ENCODE measurements around the gene OR4K14.

The OR4K14 gene

GRCh38 chr14:20044243-20044642 lies 25.1 kb upstream of the OR4K14 start:
- H3K9me3 ChIP-seq (ENCODE audit: insufficient read depth, low read length, severe bottlenecking), result no peaks in the 10 kb centered on the region

GRCh38 chr14:20035938-20036337 lies 16.8 kb upstream of the OR4K14 start, which contains the start of gene OR4K13:
OR4K13 (minus strand) TSS chr14:20036038; CDS start chr14:20034758, 1,280 bp downstream.
- DNase-seq (no peak), ATAC-seq (ENCODE audit: insufficient read depth, low read depth) (no peak)
- no peaks in the 10 kb centered on the region for H3K4me1 ChIP-seq (ENCODE audit: insufficient read depth, low read length)
- H3K27ac ChIP-seq (ENCODE audit: low read length), result no peak within 1 kb of the TSS
- TF ChIP-seq EZH2 (IDR thresholded peaks at IDR 0.05; ENCODE audit: borderline replicate concordance, low read depth, low read length, severe bottlenecking) (no peak), CTCF (IDR thresholded peaks at IDR 0.05; ENCODE audit: borderline replicate concordance, extremely low read depth, low read length, poor library complexity, severe bottlenecking) (no peak)
- no peak within 1 kb of the TSS for H3K9ac ChIP-seq (ENCODE audit: low read depth, low read length)
- H3K4me3 ChIP-seq (ENCODE audit: low read depth in 1 of 2, low read length in 2 of 2), result no peak within 1 kb of the TSS; a peak in 1 of 4 replicates
- H3K27me3 ChIP-seq (ENCODE audit: insufficient read depth, low read length, poor library complexity), result no peaks in the 10 kb centered on the region
- H4K20me1 ChIP-seq (ENCODE audit: insufficient read depth, low read length), result no peaks in the 10 kb centered on the region
- H3K9me3 ChIP-seq (ENCODE audit: insufficient read depth, low read length, severe bottlenecking), result no peaks in the 10 kb centered on the region
- no peak within 1 kb of the TSS for H2AFZ ChIP-seq (ENCODE audit: low read depth, low read length)
- no peaks in the 10 kb centered on the region for H3K79me2 ChIP-seq (ENCODE audit: insufficient read depth, low read length)
- H3K36me3 ChIP-seq (ENCODE audit: insufficient read depth, low read length), result no peaks in the 10 kb centered on the region
- H3K4me2 ChIP-seq (ENCODE audit: insufficient read depth, low read length), result no peak within 1 kb of the TSS

More at GRCh38 chr14:20044243-20044642, 25.1 kb upstream of the OR4K14 start:
- no peak overlapping the region for H3K27ac ChIP-seq (ENCODE audit: low read length)
- no peaks in the 10 kb centered on the region for H3K79me2 ChIP-seq (ENCODE audit: insufficient read depth, low read length)
- no peak for TF ChIP-seq CTCF (IDR thresholded peaks at IDR 0.05; ENCODE audit: borderline replicate concordance, extremely low read depth, low read length, poor library complexity, severe bottlenecking)
- TF ChIP-seq EZH2 (IDR thresholded peaks at IDR 0.05; ENCODE audit: borderline replicate concordance, low read depth, low read length, severe bottlenecking), result no peak
- no peak overlapping the region for H3K9ac ChIP-seq (ENCODE audit: low read depth, low read length)
- H3K36me3 ChIP-seq (ENCODE audit: insufficient read depth, low read length), result no peaks in the 10 kb centered on the region
- ATAC-seq (ENCODE audit: insufficient read depth, low read depth) (no peak), DNase-seq (no peak)
- H3K4me2 ChIP-seq (ENCODE audit: insufficient read depth, low read length), result no peak overlapping the region
- no peaks in the 10 kb centered on the region for H3K27me3 ChIP-seq (ENCODE audit: insufficient read depth, low read length, poor library complexity)
- H2AFZ ChIP-seq (ENCODE audit: low read depth, low read length), result no peak overlapping the region
- H4K20me1 ChIP-seq (ENCODE audit: insufficient read depth, low read length), result no peaks in the 10 kb centered on the region
- H3K4me3 ChIP-seq (ENCODE audit: low read depth in 1 of 2, low read length in 2 of 2), result no peak overlapping the region
- no peaks in the 10 kb centered on the region for H3K4me1 ChIP-seq (ENCODE audit: insufficient read depth, low read length)

DNA sequence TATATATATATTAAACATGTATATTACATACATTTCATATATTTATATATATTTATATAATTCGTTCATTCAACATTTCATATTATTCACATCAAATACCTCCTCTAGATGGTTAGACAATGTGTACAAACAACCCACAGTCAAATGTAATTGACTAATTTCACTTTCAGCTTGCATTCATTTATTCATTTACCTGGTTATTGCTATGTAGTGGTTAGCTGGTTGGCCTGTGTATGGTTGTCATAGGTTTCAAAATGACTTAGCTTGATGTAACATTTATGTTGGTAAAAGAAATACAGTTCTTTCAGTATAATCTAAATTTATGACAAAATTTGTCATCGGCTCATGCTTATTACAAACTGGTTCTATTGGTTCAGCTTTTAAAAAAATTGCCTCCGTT lies 16.3 kb upstream of the OR4K14 start:
- no peak overlapping the region for H3K4me3 ChIP-seq (ENCODE audit: low read depth in 1 of 2, low read length in 2 of 2)
- ATAC-seq (ENCODE audit: insufficient read depth, low read depth) (no peak), DNase-seq (no peak)
- no peak overlapping the region for H2AFZ ChIP-seq (ENCODE audit: low read depth, low read length)
- no peak overlapping the region for H3K9ac ChIP-seq (ENCODE audit: low read depth, low read length)
- no peaks in the 10 kb centered on the region for H3K79me2 ChIP-seq (ENCODE audit: insufficient read depth, low read length)
- H4K20me1 ChIP-seq (ENCODE audit: insufficient read depth, low read length), result no peaks in the 10 kb centered on the region
- no peaks in the 10 kb centered on the region for H3K4me1 ChIP-seq (ENCODE audit: insufficient read depth, low read length)
- H3K9me3 ChIP-seq (ENCODE audit: insufficient read depth, low read length, severe bottlenecking), result no peaks in the 10 kb centered on the region
- H3K27me3 ChIP-seq (ENCODE audit: insufficient read depth, low read length, poor library complexity), result no peaks in the 10 kb centered on the region
- H3K36me3 ChIP-seq (ENCODE audit: insufficient read depth, low read length), result no peaks in the 10 kb centered on the region
- TF ChIP-seq EZH2 (IDR thresholded peaks at IDR 0.05; ENCODE audit: borderline replicate concordance, low read depth, low read length, severe bottlenecking) (no peak), CTCF (IDR thresholded peaks at IDR 0.05; ENCODE audit: borderline replicate concordance, extremely low read depth, low read length, poor library complexity, severe bottlenecking) (no peak)
- no peak overlapping the region for H3K27ac ChIP-seq (ENCODE audit: low read length)
- no peak overlapping the region for H3K4me2 ChIP-seq (ENCODE audit: insufficient read depth, low read length)

GRCh38 chr14:20031058-20031457 lies 12.0 kb upstream of the OR4K14 start:
- TF ChIP-seq CTCF (IDR thresholded peaks at IDR 0.05; ENCODE audit: borderline replicate concordance, extremely low read depth, low read length, poor library complexity, severe bottlenecking), result no peak
- TF ChIP-seq EZH2 (IDR thresholded peaks at IDR 0.05; ENCODE audit: borderline replicate concordance, low read depth, low read length, severe bottlenecking), result no peak
- H3K36me3 ChIP-seq (ENCODE audit: insufficient read depth, low read length), result no peaks in the 10 kb centered on the region

More at GRCh38 chr14:20031058-20031457, 12.0 kb upstream of the OR4K14 start:
- Histone ChIP-seq H2AFZ (ENCODE audit: low read depth, low read length) (no peak overlapping the region), H3K9ac (ENCODE audit: low read depth, low read length) (no peak overlapping the region), H3K4me2 (ENCODE audit: insufficient read depth, low read length) (no peak overlapping the region), H3K9me3 (ENCODE audit: insufficient read depth, low read length, severe bottlenecking) (no peaks in the 10 kb centered on the region), H3K4me1 (ENCODE audit: insufficient read depth, low read length) (no peaks in the 10 kb centered on the region), H4K20me1 (ENCODE audit: insufficient read depth, low read length) (no peaks in the 10 kb centered on the region), H3K27ac (ENCODE audit: low read length) (no peak overlapping the region), H3K79me2 (ENCODE audit: insufficient read depth, low read length) (no peaks in the 10 kb centered on the region), H3K4me3 (ENCODE audit: low read depth in 1 of 2, low read length in 2 of 2) (no peak overlapping the region), H3K27me3 (ENCODE audit: insufficient read depth, low read length, poor library complexity) (no peaks in the 10 kb centered on the region)
- DNase-seq (no peak), ATAC-seq (ENCODE audit: insufficient read depth, low read depth) (no peak)

Measured in DND-41 (cell line).